M059J (cell line): ENCODE measurements around the gene ANKRD24. TPM values are rescaled to one million over a fixed set of nuclear protein-coding genes. Genes with fewer than 3 reads are reported as not detected.
A peak's percentile ranks its signal among the peaks of the same experiment; 100 is the strongest.
"Not testable (repeated sequence)": the region's sequence is repeated elsewhere in the genome, so short reads cannot be mapped to it uniquely, and the experiment has no call there.

Source experiments
- DNase-seq: peaks from one replicate; pipeline ENCODE4 v3.0.0-alpha.2; 2012; ENCODE audit warnings: low read depth
- total RNA-seq: library from RNA; depleted of rRNA; stranded (reverse); fragments of >200 nt; shearing (Covaris generic); gene quantifications from 2 replicates; pipeline ENCODE4 v1.2.3, GENCODE V29; 2014

The ANKRD24 gene
- total RNA-seq, 1 experiment from 2014 or later = 0.12 TPM

DNA sequence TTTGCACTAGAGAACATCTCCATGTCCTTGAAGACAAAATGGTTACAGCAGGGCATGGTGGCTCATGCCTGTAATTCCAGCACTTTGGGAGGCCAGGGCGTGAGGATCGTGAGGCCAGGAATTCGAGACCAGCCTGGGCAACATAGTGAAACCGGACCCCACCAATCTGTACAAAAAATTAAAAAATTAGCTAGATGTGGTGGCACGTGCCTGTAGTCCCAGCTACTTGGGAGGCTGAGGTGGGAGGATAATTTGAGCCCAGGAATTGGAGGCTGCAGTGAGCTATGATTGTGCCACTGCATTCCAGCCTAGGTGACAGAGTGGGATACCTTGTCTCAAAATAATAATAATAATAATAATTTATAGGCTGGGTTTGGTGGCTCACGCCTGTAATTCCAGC, 47.7 kb downstream of the ANKRD24 start:
- DNase-seq = not testable (repeated sequence)

GRCh38 chr19:4231521-4231920, 49.0 kb downstream of the ANKRD24 start:
- DNase-seq = not testable (repeated sequence)

DNA sequence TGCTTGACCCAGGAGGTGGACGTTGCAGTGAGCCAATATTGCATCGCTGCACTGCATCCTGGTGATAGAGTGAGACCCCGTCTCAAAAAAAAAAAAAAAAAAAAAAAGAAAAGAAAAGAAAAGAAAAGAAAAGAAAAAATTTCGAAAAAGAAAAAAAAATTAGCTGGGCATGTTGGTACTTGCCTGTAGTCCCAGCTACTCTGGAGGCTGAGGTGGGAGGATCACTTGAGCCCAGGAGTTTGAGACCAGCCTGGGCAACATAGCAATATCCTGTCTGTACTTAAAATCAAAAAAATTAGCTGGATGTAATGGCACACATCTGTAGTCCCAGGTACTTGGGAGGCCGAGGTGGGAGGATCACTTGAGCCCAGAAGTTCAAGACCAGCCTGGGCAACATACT, 49.6 kb downstream of the ANKRD24 start:
- not testable (repeated sequence) for DNase-seq

DNA sequence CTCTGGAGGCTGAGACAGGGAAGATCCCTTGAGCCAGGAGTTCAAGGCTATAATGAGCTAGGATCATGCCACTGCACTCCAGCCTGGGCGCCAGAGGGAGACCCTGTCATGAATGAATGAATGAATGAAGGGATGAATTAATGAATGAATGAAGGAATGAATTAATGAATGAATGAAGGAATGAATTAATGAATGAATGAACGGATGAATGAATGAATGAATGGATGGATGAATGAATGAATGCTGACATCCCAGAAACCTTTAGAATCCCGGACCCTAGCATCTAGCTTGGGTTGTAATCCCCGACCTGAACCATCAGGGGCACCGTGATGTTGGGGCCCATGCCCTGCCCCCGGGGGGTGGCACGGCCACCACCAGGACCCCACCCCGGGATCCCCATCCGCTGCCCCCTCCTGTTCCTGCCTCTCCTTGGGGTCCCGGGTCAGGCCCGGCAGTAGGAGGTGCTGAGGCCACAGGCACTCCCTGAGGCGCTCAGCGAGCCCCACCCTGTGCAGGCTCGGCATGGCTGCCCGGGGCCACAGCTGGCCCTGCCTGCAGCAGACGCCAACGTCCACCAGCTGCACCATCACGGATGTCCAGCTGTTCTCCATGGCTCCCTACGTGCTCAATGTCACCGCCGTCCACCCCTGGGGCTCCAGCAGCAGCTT, 50.3 kb downstream of the ANKRD24 start:
- DNase-seq = no peak

DNA sequence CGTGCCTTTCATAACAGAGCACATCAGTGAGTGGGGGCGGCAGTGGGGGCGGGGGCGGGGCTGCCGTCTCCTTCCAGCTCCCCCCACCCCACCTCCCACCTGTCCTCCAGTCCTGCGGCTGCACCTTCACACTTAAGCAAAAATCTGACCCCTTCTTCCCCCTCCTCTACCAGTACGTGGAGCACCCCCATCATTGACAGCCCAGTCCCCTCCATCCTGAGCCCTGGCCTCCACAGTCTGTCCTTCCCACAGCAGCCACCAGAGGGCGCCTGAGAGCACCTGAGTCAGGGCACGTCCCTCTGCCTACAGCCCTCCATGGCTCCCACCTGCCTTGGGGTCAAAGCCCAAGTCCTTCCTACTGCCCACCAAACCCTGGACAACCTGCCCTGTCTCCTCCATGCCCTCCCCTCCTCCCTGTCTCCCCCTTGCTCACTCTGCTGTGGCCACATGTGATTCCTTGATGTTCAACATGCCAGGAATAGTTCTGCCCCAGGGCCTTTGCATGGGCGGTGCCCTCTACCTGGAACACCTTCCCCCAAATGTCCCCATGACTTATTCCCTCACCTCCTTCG, 50.9 kb downstream of the ANKRD24 start:
- peak; percentile 44 for DNase-seq

DNA sequence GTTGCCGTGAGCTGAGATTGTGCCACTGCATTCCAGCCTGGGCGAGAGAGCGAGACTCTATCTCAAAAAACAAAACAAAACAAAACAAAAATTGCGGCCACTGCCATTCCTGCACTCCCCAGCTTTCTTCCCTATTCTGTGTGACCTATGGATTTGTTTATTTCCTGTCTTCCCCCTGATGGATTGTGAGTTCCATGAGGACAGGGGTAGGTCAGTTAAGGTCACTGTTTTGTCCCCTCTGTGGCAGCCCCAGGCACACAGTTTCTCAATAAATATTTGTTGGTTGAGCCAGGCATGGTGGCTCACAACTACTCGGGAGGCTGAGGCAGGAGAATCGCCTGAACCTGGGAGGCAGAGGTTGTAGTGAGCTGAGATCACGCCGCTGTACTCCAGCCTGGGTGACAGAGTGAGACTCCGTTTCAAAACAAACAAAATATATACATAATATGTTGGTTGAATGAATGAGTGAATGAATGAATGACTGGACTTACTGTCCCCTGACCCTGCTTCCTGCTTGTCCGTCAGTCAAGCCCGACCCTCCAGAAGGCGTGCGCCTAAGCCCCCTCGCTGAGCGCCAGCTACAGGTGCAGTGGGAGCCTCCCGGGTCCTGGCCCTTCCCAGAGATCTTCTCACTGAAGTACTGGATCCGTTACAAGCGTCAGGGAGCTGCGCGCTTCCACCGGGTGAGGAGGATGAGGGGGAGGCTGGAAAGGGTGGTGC, 51.8 kb downstream of the ANKRD24 start:
- DNase-seq = peak; percentile 62

DNA sequence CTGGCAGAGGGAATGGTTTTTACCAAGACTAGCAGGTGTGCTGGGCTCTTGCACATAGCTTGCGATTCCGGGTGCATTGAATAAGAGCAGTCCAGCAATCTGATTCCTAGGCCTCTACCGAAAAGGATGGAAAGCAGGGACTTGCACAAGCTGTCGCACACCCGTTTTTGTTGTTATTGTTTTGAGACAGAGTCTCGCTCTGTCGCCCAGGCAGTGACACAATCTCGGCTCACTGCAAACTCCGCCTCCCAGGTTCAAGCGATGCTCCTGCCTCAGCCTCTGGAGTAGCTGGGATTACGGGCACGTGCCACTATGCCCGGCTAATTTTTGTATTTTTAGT, 52.3 kb downstream of the ANKRD24 start:
- no peak for DNase-seq

- DNase-seq = not testable (repeated sequence)
Observed at GRCh38 chr19:4237510-4237909, 55.0 kb downstream of the ANKRD24 start.

GRCh38 chr19:4238831-4239230, 56.3 kb downstream of the ANKRD24 start:
- no peak for DNase-seq

- no peak for DNase-seq
Observed at GRCh38 chr19:4241824-4242430, 59.4 kb downstream of the ANKRD24 start.

DNA sequence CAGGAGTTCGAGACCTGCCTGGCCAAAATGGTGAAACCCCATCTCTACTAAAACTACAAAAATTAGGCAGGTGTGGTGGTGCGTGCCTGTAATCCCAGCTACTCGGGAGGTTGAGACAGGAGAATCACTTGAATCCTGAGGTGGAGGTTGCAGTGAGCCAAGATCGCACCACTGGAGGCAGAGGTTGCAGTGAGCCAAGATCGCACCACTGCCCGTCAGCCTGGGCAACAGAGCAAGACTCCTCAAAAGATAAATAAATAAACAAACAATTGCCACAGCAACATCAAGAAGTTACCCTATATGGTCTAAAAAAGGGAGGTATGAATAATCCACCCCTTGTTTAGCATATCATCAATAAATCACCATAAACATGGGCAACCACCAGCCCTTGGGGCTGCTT, 63.4 kb downstream of the ANKRD24 start:
- not testable (repeated sequence) for DNase-seq

DNA sequence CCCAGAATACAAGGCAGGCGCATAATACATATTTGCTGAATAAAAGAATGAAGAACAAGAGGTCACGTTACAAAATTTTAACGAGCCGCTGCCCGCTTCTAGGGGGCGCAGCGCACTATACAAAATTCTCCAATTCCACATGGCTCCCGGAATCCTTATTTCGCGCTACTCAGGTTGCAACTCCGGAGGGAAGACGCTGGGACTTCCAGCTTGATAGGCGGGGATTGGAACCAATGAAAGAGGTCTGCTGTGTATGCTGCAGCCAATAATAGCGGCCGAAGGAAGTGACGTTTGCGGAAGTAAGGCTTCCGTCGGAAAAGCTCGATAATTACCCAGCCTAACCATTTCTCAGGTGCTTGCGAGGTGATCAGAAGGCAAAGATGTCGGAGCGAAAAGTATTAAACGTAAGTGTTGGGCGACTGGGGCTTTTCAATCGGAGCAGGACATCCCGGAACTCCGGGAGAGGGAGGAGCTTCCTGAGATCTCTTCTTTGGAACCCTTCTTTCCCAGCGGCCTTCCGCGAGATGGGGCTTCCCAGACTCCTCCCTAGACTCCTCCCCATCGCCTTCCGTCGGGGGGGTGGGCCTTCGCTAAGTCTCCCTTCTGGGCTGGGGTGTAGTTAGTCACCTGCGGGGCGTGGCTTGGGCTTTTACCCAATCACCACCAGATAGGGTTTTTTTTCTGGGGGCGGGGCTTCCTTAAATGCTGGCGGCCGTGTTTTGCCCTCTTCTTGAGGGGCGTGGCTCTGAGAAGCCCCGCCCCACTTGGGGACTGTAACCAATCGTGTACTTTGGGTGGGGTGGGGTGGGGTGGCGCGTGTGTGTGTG, 64.5 kb downstream of the ANKRD24 start, which contains the start of gene YJU2:
YJU2 (plus strand) TSS at position 314 of the 827 bp plus-strand sequence; CDS start at position 381, 67 bp downstream.
- DNase-seq = peak; percentile 99

DNA sequence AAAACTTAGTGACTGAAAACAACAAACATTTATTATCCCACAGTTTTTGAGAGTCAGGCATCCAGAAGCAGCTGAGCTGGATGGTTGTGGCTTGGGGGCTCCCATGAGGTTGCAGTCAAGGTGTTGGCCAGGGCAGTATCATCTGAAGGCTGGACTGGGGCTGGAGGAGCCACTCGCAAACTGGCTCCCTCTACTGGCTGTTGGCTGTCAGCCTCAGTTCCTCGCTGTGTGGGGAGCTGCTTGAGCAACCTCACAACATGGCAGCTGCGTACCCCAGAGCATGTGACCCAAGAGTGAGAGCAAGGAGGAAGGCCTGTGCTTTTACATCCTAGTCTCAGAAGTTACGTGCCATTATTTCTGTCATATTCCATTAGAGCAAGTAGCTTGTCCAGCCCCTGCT, 74.1 kb downstream of the ANKRD24 start:
- DNase-seq = no peak

GRCh38 chr19:4257025-4257424, 74.5 kb downstream of the ANKRD24 start:
- DNase-seq = no peak

GRCh38 chr19:4258181-4258580, 75.7 kb downstream of the ANKRD24 start:
- DNase-seq = no peak

GRCh38 chr19:4260613-4261191, 78.2 kb downstream of the ANKRD24 start:
- DNase-seq = no peak

DNA sequence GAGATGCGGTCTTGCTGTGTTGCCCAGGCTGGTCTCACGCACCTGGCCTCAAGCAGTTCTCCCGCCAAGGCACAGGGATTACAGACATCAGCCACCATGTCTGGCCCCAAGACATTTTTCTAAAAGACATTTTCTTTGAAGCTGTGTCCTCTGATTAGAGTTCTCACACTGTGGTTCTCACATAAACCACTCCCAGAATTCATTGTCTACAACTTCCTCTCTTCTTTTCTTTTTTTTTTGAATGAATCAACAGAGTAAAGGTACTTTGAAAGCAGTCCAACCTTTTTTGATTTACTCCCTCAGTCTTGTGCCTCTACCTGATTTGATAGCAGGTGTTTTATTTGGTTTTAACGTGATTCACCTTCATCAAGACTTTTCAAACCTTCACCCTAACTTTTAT, 82.3 kb downstream of the ANKRD24 start:
- DNase-seq = no peak

GRCh38 chr19:4266253-4267000, 83.9 kb downstream of the ANKRD24 start:
- DNase-seq = no peak

- peak; percentile 48 for DNase-seq
Observed at GRCh38 chr19:4267101-4267900, 84.8 kb downstream of the ANKRD24 start.
